ENCODE measurements around the gene AEN. TPM values are rescaled to one million over a fixed set of nuclear protein-coding genes. Genes with fewer than 3 reads are reported as not detected.

Gene AEN
- polyA plus RNA-seq, 1 experiment, result 45.5 TPM

- no peak for DNase-seq (ENCODE audit: low read depth)
- H3K4me3 ChIP-seq (ENCODE audit: low read depth, low read length), result no peak overlapping the region
- ChIA-PET POLR2A (no interaction called here), CTCF (interaction anchor here (0.9 to 1.3 kb wide), 2 partner anchors 9 to 22 kb away, joined by 3 to 5 read pairs; no protein-coding TSS in a partner anchor)
- H3K27me3 ChIP-seq (ENCODE audit: control insufficient read depth, insufficient read depth, low read length), result peaks cover 27% of the 10 kb centered on the region
- H3K36me3 ChIP-seq (ENCODE audit: control insufficient read depth, insufficient read depth, low read length), result no peaks in the 10 kb centered on the region
- no peak for TF ChIP-seq CTCF (IDR thresholded peaks at IDR 0.05; ENCODE audit: insufficient read depth, low read depth, low read length)
Observed at GRCh38 chr15:88608607-88609181, 12.4 kb upstream of the AEN start.

- Histone ChIP-seq H3K4me3 (ENCODE audit: low read depth, low read length) (no peak overlapping the region), H3K27me3 (ENCODE audit: control insufficient read depth, insufficient read depth, low read length) (peaks cover 24% of the 10 kb centered on the region), H3K36me3 (ENCODE audit: control insufficient read depth, insufficient read depth, low read length) (no peaks in the 10 kb centered on the region)
- DNase-seq (ENCODE audit: low read depth), result no peak
- POLR2A ChIA-PET, result no interaction called here
- no peak for TF ChIP-seq CTCF (IDR thresholded peaks at IDR 0.05; ENCODE audit: insufficient read depth, low read depth, low read length)
- CTCF ChIA-PET, result interaction anchor here (1.3 kb wide), 1 partner anchor 8 kb away, joined by 5 read pairs; no protein-coding TSS in a partner anchor
Observed at GRCh38 chr15:88609344-88610090, 11.6 kb upstream of the AEN start.

- ChIA-PET POLR2A (no interaction called here), CTCF (interaction anchor here (0.8 kb wide), 1 partner anchor 10 kb away, joined by 3 read pairs; the partner anchor contains the start of gene AEN)
- Histone ChIP-seq H3K36me3 (ENCODE audit: control insufficient read depth, insufficient read depth, low read length) (no peaks in the 10 kb centered on the region), H3K27me3 (ENCODE audit: control insufficient read depth, insufficient read depth, low read length) (peaks cover 11% of the 10 kb centered on the region), H3K4me3 (ENCODE audit: low read depth, low read length) (no peak overlapping the region)
- TF ChIP-seq CTCF (IDR thresholded peaks at IDR 0.05; ENCODE audit: insufficient read depth, low read depth, low read length), result peak; percentile 33; the same call in 1 of the 2 replicates
- no peak for DNase-seq (ENCODE audit: low read depth)
Observed at GRCh38 chr15:88610701-88611231, 10.4 kb upstream of the AEN start.

- ChIA-PET CTCF (interaction anchor here (1.0 to 1.2 kb wide), 2 partner anchors 135 to 140 kb away, joined by 3 read pairs; no protein-coding TSS in a partner anchor), POLR2A (no interaction called here)
- no peak for TF ChIP-seq CTCF (IDR thresholded peaks at IDR 0.05; ENCODE audit: insufficient read depth, low read depth, low read length)
Observed at GRCh38 chr15:88612186-88612796, 8.8 kb upstream of the AEN start.

More at GRCh38 chr15:88612186-88612796, 8.8 kb upstream of the AEN start:
- no peak overlapping the region for H3K4me3 ChIP-seq (ENCODE audit: low read depth, low read length)
- no peaks in the 10 kb centered on the region for H3K36me3 ChIP-seq (ENCODE audit: control insufficient read depth, insufficient read depth, low read length)
- no peak for DNase-seq (ENCODE audit: low read depth)
- H3K27me3 ChIP-seq (ENCODE audit: control insufficient read depth, insufficient read depth, low read length), result peaks cover 1% of the 10 kb centered on the region; the same call in 1 of the 2 replicates

All from BJ (cell line).